Coronary artery (tissue), 2 donors: ENCODE data around the gene ZNF646.

ENCODE experiments used
- DNase-seq: peaks from one replicate; pipeline ENCODE4 v3.0.0-alpha.2; 2017; ENCODE audit warnings: low spot score
- H3K27ac ChIP-seq, 2 donors: fragments of 200-600 bp; sonication (generic); one replicate each; pipeline ENCODE4 v1.5.1; 2016 to 2019
- H3K4me3 ChIP-seq: fragments of 200-600 bp; sonication (generic); 2 replicates; pipeline ENCODE4 v1.5.1; 2016; ENCODE audit warnings: mild to moderate bottlenecking, moderate library complexity
- CTCF ChIP-seq: fragments of 200-600 bp; sonication (generic); IDR thresholded peaks from one replicate; pipeline ENCODE4 v1.5.1; 2019; ENCODE audit warnings: antibody characterized with exemption

Gene ZNF646

GRCh38 chr16:31131841-31132271, 57.6 kb downstream of the ZNF646 start:
- DNase-seq, result no peak
- no peak overlapping the region for H3K4me3 ChIP-seq
- TF ChIP-seq CTCF, result no peak
- H3K27ac ChIP-seq, result no peak overlapping the region

GRCh38 chr16:31132303-31132979, 58.2 kb downstream of the ZNF646 start:
- Histone ChIP-seq H3K27ac (no peak overlapping the region), H3K4me3 (no peak overlapping the region)
- TF ChIP-seq CTCF, result no peak
- DNase-seq, result no peak

- TF ChIP-seq CTCF, result no peak
- Histone ChIP-seq H3K4me3 (no peak overlapping the region), H3K27ac (no peak overlapping the region)
- no peak for DNase-seq
Measured at GRCh38 chr16:31133046-31133501, 58.9 kb downstream of the ZNF646 start.
